Skeletal muscle tissue (tissue), 5 donors: Measurements from ENCODE around the gene SLC23A2. TPM values are rescaled to one million over a fixed set of nuclear protein-coding genes. Genes with fewer than 3 reads are reported as not detected.

Experiments used
- H3K27ac ChIP-seq: one replicate; pipeline ENCODE4 v1.7.0; 2013; ENCODE audit warnings: mild to moderate bottlenecking, low read depth, low read length, inconsistent platforms
- H3K27me3 ChIP-seq, 3 donors: one replicate each; pipeline ENCODE4 v1.7.0; 2013; ENCODE audit warnings: low read length in 3 of 3; ENCODE audit not compliant: control insufficient read depth in 3 of 3, insufficient read depth in 3 of 3
- H3K36me3 ChIP-seq, 3 donors: one replicate each; pipeline ENCODE4 v1.7.0; 2013; ENCODE audit warnings: low read length in 3 of 3; ENCODE audit not compliant: control insufficient read depth in 3 of 3, insufficient read depth in 3 of 3
- H3K4me1 ChIP-seq, 3 donors: one replicate each; pipeline ENCODE4 v1.7.0; 2013; ENCODE audit warnings: low read length in 3 of 3, mild to moderate bottlenecking in 3 of 3; ENCODE audit not compliant: control insufficient read depth in 3 of 3, insufficient read depth in 3 of 3
- H3K4me3 ChIP-seq, 3 donors: one replicate each; pipeline ENCODE4 v1.7.0; 2013; ENCODE audit warnings: low read length in 3 of 3
- H3K9ac ChIP-seq, 3 donors: one replicate each; pipeline ENCODE4 v1.7.0; 2013; ENCODE audit warnings: low read length in 3 of 3, mild to moderate bottlenecking in 3 of 3, moderate library complexity in 2 of 3, low read depth in 1 of 3
- H3K9me3 ChIP-seq, 3 donors: one replicate each; pipeline ENCODE4 v1.7.0; 2013; ENCODE audit warnings: low read length in 3 of 3; ENCODE audit not compliant: control insufficient read depth in 3 of 3
- small RNA-seq: library from RNA; depleted of rRNA; stranded (forward); fragments of <200 nt; gene quantifications from one replicate; pipeline ENCODE3, GENCODE V24; 2014
- total RNA-seq: library from RNA; depleted of rRNA; stranded (reverse); fragments of >200 nt; gene quantifications from one replicate; pipeline ENCODE4 v1.2.3, GENCODE V29; 2014
- donor health status: Osteomylitis.

The SLC23A2 gene
- total RNA-seq, 1 donor from 2014 or later: 8.4 TPM

DNA sequence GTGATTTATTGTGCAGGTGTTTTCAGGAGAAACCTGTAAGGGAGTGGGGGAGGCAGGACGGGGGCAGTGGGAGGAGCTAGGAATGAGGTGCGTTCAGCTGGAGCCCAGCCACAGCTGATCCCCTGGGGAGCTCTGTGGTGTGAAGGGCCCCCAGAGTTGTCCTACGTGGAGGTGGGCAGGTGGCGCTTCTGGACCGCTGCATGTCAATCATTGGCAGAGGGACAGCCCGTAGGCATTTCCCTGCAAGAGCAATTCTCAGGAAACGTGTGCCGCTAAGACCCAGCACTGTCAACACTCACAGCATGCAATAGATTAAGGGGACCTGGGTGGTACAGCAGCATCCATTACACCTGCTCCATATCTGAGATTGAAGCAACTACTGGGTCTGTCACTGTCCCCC lies 191.6 kb downstream of the SLC23A2 start:
- H3K27ac ChIP-seq: no peak overlapping the region
- peaks cover 14 to 32% (median 14%) of the 10 kb centered on the region in 3 donors for H3K4me1 ChIP-seq
- H3K9ac ChIP-seq: no peak overlapping the region
- no peaks in the 10 kb centered on the region for H3K9me3 ChIP-seq
- no peak overlapping the region for H3K4me3 ChIP-seq
- no peaks in the 10 kb centered on the region for H3K27me3 ChIP-seq
- no peaks in the 10 kb centered on the region for H3K36me3 ChIP-seq

GRCh38 chr20:4808872-4809271 lies 192.4 kb downstream of the SLC23A2 start:
- Histone ChIP-seq H3K27me3 (no peaks in the 10 kb centered on the region), H3K27ac (no peak overlapping the region), H3K4me3 (no peak overlapping the region), H3K9ac (no peak overlapping the region), H3K36me3 (no peaks in the 10 kb centered on the region), H3K9me3 (no peaks in the 10 kb centered on the region), H3K4me1 (peaks cover 10 to 29% (median 10%) of the 10 kb centered on the region in 3 donors)

GRCh38 chr20:4805663-4806449 lies 195.5 kb downstream of the SLC23A2 start:
- no peak overlapping the region for H3K9ac ChIP-seq
- no peak overlapping the region for H3K4me3 ChIP-seq
- peaks cover 3 to 13% (median 4%) of the 10 kb centered on the region in 3 donors for H3K4me1 ChIP-seq
- no peak overlapping the region for H3K27ac ChIP-seq
- no peaks in the 10 kb centered on the region for H3K27me3 ChIP-seq
- no peaks in the 10 kb centered on the region for H3K36me3 ChIP-seq
- no peaks in the 10 kb centered on the region for H3K9me3 ChIP-seq

DNA sequence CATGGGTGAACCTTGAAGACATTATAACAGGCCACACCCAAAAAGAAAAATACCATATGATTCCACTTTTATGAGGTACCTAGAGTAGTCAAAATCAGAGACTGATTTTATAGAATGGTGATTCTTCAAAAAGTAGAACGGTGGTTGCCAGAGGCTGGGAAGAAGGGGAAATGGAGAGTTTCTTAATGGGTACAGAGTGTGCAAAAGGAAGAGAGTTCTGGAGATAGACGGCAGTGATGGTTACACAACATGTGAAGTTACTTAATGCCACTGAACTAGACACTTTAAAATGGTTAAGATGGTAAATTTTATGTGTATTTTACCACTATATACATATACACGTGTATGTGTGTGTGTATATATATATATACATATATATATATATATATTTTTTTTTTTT lies 198.8 kb downstream of the SLC23A2 start:
- Histone ChIP-seq H3K27ac (no peak overlapping the region), H3K36me3 (peaks cover 0 to 11% (median 5%) of the 10 kb centered on the region in 3 donors), H3K9me3 (peaks cover 0 to 2% (median 0%) of the 10 kb centered on the region in 3 donors), H3K27me3 (no peaks in the 10 kb centered on the region), H3K4me3 (no peak overlapping the region), H3K4me1 (peaks cover 0 to 2% (median 0%) of the 10 kb centered on the region in 3 donors), H3K9ac (no peak overlapping the region)

Small RNAs within 50 kb of the gene (small RNA-seq; reads per million reads assigned to genes)
- gene AL121890.1 (not detected), gene RF00322 (not detected)

Other genes with a start within 250 kb of the SLC23A2 start
- 41.8 TPM for gene RASSF2, start 177.9 kb downstream of the SLC23A2 start, total RNA-seq
- 68.9 TPM for gene TMEM230, start 111.6 kb upstream of the SLC23A2 start, total RNA-seq
- 35.5 TPM for gene PCNA, start 118.4 kb upstream of the SLC23A2 start, total RNA-seq
- gene CDS2, start 125.5 kb upstream of the SLC23A2 start, total RNA-seq: 27.1 TPM